Measurements from ENCODE around the gene RALGAPA2.

The RALGAPA2 gene

GRCh38 chr20:20643927-20644326, 68.5 kb downstream of the RALGAPA2 start:
- Histone ChIP-seq H3K4me3 (replicated peaks; ENCODE audit: insufficient read depth, low read length) (no peak overlapping the region), H3K27ac (replicated peaks) (no peak overlapping the region), H3K27me3 (ENCODE audit: insufficient read depth, poor library complexity, severe bottlenecking) (no peaks in the 10 kb centered on the region)
- TF ChIP-seq SPI1 (IDR thresholded peaks at IDR 0.05; ENCODE audit: borderline replicate concordance, low read depth) (no peak), CTCF (IDR thresholded peaks at IDR 0.05; ENCODE audit: insufficient read depth, low read length) (no peak), POLR2AphosphoS5 (IDR thresholded peaks at IDR 0.05; ENCODE audit: low read depth) (no peak), GABPA (IDR thresholded peaks at IDR 0.05; ENCODE audit: low read depth) (no peak)
- DNase-seq (ENCODE audit: low read depth in 1 of 2, low spot score in 1 of 2): no peak

GRCh38 chr20:20641783-20642182, 70.7 kb downstream of the RALGAPA2 start:
- no peak for DNase-seq (ENCODE audit: low read depth in 1 of 2, low spot score in 1 of 2)
- TF ChIP-seq CTCF (IDR thresholded peaks at IDR 0.05; ENCODE audit: insufficient read depth, low read length): no peak
- no peak for TF ChIP-seq REST (IDR thresholded peaks at IDR 0.05; ENCODE audit: insufficient replicate concordance, low read depth)
- TF ChIP-seq GABPA (IDR thresholded peaks at IDR 0.05; ENCODE audit: low read depth): no peak
- TF ChIP-seq SPI1 (IDR thresholded peaks at IDR 0.05; ENCODE audit: borderline replicate concordance, low read depth): no peak
- no peak for TF ChIP-seq POLR2AphosphoS5 (IDR thresholded peaks at IDR 0.05; ENCODE audit: low read depth)
- no peaks in the 10 kb centered on the region for H3K27me3 ChIP-seq (ENCODE audit: insufficient read depth, poor library complexity, severe bottlenecking)
- no peak overlapping the region for H3K4me3 ChIP-seq (replicated peaks; ENCODE audit: insufficient read depth, low read length)
- H3K27ac ChIP-seq (replicated peaks): no peak overlapping the region

DNA sequence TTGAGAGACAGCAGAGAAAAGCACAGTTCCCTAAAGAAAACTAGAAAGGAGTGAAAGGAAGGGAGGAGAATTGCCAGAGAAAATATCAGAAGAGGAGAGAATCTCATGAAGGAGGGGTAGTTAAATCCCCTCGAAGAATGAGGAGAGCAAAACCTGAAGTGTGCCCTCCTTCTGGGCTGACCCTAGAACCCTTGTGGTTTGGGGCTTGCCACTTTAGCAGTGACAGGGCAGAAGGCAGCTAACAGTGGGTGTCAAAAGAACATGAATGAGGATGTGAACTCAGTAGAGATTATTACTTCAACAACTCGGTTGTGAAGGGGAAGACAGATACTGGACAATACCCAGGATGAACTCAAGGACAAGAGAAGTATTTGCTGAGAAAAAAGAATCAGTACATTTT, 73.6 kb downstream of the RALGAPA2 start:
- Histone ChIP-seq H3K27me3 (ENCODE audit: insufficient read depth, poor library complexity, severe bottlenecking) (no peaks in the 10 kb centered on the region), H3K27ac (replicated peaks) (no peak overlapping the region), H3K4me3 (replicated peaks; ENCODE audit: insufficient read depth, low read length) (no peak overlapping the region)
- no peak for TF ChIP-seq GABPA (IDR thresholded peaks at IDR 0.05; ENCODE audit: low read depth)
- TF ChIP-seq CTCF (IDR thresholded peaks at IDR 0.05; ENCODE audit: insufficient read depth, low read length): no peak
- TF ChIP-seq POLR2AphosphoS5 (IDR thresholded peaks at IDR 0.05; ENCODE audit: low read depth): no peak
- no peak for TF ChIP-seq REST (IDR thresholded peaks at IDR 0.05; ENCODE audit: insufficient replicate concordance, low read depth)
- no peak for TF ChIP-seq SPI1 (IDR thresholded peaks at IDR 0.05; ENCODE audit: borderline replicate concordance, low read depth)
- DNase-seq (ENCODE audit: low read depth in 1 of 2, low spot score in 1 of 2): no peak

All from HL-60 (cell line).